Hepatic stellate cell (primary cell): ENCODE data around the gene CFAP77.

ENCODE experiments used
- DNase-seq: peaks from one replicate; pipeline ENCODE4 v3.0.0; 2011; ENCODE audit warnings: low spot score

The CFAP77 gene

DNA sequence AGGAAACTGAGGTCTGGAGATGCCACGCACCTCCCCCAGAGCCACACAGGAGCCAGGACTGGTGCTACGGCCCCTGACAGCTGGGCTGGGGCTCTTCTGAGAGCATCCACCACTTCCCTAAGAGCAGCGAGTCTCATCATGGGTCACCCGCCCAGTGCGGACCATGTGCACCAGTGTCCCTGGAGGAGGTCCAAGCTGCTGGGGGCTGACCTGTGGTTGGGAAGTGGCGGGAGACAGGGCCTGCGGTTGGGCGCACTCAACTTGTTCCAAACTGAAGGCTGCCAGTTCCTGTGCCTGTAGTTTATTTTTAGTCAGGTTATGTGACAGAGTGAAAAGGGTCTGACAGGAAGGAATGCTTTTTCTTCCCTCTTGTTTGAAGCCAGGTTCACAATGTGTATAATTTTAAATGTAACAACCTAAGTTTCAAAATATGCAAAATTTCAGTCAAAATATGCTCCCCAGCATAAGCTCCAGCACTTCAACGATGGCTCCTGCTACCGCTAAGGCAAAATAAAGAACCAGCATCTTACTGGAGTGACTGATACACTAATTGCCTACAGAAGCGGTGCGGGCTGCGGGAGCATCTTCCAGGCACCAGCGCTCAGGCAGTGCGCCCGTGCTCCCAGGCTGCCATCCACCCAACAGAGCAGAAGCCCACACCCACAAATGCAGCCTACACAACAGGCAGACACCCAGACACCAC, 187.2 kb downstream of the CFAP77 start:
- DNase-seq, result no peak

DNA sequence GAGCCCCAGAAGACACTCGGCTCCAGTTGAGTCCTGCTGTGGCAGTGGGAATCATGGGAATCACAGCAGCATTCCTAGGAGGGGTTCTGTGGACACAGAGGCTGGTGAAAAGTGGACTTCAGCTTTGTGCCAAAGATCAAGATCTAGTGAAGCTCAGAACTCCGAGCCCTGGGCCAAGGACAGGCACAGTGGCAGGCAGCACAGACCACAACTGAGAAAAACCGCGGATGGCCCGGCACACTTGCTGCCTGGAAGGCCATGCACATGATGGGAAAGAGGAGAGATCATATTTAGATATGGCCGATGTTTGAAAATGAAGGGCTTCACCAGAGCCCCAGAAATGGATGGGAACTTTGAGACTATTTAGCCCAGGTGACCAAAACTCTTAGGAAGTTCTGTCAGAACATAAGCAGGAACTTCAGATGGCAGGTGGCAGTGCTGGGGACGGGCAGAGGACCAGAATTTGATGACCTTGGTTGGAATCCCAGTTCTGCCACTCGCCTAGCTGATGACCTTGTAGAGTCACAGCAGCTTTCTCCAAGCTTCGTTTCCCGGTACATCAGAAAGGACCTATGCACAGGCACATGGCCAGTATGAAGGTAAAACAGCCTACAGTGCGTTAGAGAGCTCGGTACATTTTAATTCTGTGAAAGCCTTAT, 190.4 kb downstream of the CFAP77 start:
- DNase-seq, result no peak

DNA sequence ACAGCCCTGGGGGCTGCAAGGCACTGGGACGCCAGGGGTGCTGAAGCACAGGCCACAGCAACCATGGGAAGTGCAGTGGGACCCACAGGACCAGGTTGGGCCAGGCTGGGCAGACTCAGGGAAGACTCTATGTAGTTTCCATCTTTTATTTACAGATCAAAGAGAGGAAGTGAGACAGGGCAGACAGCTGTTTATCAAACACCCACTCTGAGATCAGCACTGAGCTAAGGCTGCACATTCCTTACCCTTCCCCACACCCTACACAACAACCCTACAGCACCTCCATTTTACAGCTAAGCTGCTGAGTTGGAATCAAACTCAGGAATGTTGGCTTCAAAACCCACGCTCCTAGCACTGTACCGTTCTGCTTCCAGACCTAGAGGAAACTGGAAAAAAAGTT, 192.2 kb downstream of the CFAP77 start:
- DNase-seq, result no peak

DNA sequence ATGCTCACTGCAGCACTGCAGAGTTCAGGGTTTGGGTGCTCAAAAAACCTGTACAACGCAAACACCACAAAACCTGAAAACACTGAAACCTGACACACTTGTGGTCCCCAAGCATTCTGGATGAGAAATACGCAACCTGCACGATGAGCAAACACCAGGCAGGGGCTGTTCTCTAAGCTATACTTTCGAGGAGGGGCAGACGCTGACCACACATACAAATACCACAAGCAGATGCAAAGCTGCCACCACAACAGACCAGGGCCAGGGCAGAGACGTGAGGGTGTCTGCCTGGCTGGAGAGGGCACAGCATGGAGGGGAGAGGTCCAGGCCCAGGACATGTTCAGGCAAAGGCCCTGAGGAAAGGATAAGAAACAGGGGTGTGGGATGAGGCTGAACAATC, 195.4 kb downstream of the CFAP77 start:
- no peak for DNase-seq

DNA sequence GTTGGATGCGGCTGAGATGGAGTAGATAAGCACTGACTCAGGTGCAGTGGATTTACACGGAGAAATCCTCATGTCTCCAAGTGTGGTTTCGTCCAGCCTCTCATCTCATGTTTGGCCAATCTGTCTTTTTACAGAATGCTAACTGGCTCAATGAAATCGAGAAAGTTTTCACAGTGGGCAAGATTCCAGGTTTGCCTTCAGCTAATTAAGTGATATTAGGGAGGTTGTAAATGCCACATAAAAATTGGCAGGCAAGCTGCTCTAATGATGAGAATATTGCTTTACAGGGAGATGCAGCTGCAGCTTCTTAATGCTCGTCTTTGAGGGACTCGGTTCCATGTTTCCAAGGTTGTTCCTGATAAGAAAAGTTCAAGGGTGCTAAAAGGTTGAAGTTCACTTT, 196.1 kb downstream of the CFAP77 start:
- no peak for DNase-seq

DNA sequence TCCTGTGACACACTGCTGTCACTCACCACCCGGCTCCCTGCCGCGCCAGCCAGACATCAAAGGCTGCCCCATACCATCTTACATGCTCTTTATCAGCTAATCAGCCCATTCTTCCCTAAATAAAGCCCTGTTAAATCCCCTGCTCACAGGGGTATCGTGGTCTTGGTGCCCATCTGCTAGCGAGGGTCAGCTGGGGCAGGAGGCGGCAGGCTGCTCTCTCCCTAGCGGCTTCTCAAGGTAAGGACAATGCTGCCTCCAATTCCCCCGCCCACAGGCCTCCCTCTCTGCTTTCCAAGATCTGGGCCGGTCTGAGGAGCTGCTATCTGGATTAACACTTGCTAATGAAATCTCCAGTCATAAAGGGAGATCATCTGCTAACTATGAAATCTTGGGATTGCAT, 199.2 kb downstream of the CFAP77 start:
- DNase-seq, result no peak

DNA sequence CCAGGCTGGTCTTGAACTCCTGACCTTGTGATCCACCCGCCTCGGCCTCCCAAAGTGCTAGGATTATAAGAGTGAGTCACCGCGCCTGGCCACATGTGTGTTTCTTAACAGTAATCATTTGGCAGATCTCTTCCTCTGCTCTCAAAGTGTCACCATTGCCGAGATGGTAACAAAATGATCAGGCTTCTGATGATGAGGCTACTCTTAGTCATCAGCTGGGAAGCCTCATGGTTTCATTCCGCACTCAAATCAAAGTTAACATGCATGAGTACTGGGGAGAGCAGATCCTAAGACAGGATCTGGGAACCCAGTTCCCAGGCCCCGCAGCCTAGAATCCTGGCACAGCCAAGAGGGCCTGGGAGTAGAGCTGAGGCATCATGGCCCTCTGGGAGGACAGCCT, 199.8 kb downstream of the CFAP77 start:
- peak; percentile 15 for DNase-seq

DNA sequence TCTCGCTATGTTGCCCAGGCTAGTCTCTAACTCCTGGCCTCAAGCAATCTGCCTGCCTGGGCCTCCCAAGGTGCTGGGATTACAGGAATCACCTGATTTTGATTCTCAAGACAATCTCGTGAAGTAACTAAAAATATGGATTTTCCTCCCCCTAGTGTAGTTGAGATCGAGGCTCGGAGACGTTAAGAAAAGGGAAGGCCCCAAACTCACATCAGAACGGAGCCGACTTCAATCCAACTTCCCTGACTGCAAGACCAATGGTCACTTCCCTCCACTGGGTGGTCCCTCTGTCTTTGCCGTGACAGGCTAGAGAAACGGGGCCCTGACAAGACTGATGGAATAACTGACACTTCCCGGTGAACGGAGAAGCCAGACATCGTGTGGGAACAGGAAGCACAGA, 200.7 kb downstream of the CFAP77 start:
- DNase-seq, result no peak

DNA sequence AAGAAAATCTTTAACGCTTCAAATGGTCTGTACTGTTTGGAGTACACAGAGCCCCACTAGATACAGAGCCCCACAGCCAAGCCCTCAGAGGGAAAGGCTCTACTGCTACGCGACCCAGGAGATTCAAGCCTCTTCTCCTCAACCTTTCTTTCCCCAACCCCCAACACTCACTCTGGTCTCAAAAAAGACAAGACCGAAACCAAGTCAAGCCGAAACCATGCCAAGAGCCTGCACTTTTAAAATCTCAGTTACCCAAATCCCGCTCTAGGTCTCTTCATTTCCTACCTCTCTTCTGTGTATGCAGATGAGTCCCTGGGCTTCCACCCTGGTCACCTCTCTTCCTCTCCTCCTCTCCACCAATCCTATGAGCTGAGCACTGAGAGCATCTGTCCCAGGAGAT, 204.3 kb downstream of the CFAP77 start:
- DNase-seq, result no peak

DNA sequence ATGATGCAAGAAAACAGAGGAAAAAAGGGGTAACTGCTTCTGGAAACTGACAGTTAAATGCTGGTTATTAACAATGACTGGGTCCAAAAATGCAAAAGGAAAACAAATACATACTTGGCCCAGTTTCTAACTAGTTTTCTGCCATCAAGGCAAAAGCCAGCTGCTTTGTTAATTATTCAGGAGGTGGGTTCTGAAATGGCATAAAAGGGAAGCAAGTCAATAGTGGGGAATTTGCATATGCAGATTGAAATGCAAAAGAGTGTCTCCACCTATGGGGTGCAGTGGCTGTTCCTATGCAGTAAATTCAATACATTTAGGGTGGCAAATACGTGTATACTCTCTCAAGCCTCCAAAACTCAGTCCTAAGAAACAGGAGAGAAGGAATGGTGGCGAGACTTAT, 205.8 kb downstream of the CFAP77 start:
- DNase-seq, result no peak

DNA sequence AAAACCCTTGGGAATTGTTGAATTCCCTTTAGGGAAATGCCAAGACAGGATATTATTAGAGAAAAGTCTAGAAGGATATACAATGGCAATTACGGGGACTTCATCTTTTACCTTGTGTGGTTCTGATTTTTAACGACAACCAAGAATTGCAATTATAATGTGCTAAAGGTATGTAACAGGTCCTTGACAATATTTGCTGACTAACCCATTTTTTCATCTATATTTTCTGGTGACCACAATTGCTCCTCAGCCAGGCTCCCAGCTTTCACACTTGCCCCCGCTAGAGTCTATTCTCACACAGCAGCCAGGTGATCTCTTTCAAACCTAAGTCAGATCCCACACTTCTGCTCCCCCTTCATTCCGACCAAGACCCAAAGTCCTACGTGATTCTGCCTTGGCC, 206.7 kb downstream of the CFAP77 start:
- DNase-seq, result no peak

DNA sequence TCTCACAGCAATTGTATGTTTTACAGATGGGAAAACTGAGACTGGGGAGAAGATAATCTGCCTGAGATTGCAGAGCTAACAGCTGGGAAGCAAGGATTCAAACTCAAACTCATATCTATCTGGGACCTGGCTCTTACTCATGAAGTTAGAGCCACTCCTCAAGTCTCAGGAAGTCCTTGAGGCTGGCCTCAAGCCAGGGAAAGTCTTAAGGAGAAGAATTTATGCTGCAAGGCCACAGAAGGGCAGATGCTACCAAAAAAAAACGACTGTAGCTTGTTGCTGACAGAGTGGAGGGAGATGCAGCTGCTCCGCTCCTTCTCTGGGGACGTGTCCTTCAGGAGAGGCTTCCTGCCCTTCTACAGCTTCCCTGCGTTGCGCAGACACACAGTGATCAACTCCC, 212.1 kb downstream of the CFAP77 start:
- DNase-seq, result no peak
